Stimulated activated naive CD4-positive, alpha-beta T cell (primary cell): ENCODE results near the gene WNT7A.
A peak's percentile ranks its signal among the peaks of the same experiment; 100 is the strongest.

Experiments used
- DNase-seq, 6 experiments: peaks; one replicate each; lab custom pipeline; 2025; lab: John Stamatoyannopoulos, UW

The WNT7A gene

DNA sequence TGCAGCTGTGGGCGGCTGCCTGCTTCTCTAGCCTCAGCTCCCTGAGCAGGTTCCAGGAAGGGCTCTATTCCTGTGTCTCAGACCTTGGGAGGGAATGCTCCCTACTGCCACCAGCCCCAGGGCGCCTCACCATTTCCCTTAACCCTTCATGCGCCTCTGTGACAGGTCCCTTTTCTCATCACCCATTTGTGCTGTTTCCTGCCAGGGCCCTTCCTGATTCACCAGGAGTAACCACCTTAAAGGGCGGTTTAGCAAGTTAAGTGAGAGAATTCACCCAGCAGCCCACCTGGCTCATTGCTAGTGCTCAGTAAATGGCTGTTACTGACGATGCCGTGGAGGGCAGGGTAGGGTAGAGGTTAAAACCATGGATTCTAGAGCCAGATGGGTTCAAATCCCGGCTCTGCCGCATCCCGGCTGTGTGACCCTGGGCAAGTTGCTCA lies 87.8 kb downstream of the WNT7A start:
- no peak for DNase-seq

DNA sequence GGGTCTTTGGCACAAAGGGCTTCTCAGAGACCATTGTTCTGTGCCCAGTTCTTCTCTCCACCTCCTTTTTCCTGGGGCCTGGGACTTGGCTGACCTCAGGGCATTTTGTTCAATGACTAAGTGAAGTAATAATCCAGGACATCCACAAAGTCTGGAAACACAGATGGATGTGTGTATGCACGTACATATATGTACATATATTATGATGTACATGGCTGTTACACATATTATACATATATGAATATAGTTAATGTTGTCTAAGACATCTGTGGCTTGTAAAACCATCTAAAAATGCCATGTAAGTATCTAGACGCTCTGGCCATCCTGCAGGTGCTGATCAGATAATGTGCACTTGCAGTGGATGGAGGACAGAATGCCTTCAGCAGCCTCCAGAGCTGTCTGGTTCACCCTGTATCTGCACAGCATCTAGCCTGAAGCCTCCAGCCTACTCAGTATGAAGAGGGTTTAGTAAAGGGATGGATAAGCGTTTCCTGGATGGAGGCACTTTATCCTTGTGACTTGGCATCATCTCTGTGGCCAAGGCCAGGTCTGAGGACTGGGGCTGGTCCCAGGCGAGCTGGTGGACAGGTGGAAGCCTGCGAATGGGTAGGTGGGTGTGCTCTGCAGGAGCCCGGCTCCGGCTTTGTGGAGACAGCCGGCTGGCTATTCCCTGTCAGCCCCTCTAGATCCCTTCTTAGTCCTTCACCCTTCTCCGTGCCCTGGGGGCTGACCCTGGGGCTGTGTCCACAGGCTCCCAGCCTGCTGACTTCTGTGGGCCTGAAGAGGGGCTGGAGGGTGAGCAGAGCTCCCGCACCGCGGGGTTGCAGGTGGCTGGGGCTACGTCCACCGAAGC lies 88.4 kb downstream of the WNT7A start:
- DNase-seq: no peak

DNA sequence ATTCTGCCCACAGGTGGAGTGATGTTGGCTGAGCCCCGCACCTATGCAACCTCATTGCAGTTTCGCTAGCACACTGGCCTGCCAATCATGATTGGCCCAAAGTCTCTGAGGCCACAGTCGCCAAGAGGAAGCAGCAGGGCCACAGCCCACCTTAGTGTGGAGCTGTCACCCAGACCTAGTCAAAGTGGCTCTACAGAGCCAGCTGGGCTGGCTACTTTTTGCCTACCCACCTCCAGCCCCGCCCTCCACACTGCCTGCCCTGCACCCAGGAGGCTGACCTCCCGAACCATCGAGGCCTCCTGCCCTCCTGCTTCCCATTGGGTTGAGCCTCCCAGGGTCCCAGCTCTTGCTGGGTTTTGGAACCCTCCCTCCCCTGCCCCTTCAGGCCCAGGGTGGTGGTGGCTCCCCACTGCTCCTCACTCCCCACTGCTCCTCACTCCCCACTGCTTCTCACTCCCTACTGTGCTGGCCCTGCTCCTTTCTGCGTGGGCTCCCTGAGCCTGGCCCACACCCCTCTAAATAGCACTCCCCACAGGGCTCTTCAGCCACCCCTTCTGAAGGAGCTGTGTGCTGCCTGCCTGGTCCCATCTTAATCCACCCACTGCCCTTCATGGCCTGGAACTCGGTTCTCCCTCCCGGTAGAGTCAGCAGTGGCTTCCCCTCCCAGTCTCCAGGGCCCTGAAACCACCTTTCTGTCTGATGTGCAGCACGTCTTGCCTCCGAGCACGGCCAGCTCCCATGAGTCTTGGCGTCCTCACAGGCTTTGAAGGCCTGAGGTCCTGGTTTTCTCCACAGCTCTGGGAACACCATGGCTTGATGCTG lies 89.3 kb downstream of the WNT7A start:
- no peak for DNase-seq

DNA sequence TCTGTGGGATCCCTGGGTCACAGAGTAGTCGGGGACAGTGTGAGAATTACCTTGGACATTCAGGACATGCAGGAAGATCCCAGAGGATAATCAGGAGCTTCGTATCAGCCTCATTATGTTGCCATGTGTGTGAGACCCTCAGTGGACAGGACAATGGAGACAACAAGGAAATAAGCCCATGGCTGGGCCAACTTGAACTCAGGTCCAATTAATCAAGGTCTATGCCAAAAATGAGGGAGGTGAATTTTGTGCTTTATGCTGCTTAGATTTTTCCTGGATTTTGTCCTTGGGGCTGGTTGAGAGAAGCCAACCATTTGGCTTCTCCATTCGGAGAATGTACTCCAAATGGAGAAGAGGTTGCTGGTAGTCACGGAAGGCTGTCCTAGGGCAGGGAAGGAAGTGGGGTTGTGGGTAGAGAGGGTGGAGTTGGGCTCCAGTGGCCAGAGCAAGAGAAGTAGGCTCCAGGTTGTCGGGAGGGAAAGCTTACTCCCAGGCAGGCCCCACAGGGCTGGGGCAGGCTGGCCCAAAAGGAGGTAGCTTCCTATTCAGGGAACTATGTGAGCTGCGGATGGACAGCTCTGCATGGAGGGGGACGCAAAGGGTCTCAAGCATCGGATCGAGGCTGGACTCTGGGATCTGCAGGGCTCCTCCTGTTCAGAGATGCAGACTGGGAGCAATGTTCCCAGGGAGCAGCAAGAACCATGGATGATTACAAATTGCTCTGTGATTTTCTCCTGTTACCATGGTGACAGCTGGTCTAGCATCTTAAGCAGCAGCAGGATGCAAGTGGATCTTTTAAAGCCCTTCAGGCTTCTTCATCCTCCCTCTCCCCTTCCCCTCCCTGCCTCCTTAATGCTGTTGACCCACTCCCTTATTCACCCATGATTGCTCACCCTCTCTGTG lies 91.1 kb downstream of the WNT7A start:
- no peak for DNase-seq

DNA sequence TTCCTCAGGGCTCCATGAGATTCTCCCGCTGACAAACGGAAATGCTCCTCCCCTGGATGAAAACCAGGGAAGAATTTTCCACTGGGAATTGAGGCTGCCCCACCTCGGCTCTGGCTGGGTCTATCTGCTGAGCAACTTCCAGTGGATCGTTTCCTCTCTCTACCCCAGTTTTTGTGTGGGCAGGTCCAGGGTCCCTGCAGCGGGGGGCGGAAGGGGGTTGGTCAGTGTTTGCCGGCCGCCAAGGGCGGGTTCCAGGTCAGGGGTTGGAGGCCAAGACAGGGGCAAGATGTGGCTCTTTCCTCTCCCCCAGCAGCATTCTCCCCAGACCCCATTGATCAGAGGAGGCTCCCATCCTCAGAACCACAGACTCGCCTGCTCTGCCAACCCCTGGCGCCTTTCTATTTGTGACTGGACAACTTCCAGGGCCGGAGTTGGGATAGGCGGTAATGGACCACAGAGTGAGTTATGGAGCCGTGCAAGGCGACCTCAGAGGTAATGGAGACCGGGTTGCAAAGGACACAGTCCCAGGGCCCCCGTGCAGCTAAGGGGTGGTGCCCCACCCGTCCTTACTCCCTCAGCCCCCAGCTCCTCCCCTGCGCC lies 92.2 kb downstream of the WNT7A start:
- DNase-seq: no peak

DNA sequence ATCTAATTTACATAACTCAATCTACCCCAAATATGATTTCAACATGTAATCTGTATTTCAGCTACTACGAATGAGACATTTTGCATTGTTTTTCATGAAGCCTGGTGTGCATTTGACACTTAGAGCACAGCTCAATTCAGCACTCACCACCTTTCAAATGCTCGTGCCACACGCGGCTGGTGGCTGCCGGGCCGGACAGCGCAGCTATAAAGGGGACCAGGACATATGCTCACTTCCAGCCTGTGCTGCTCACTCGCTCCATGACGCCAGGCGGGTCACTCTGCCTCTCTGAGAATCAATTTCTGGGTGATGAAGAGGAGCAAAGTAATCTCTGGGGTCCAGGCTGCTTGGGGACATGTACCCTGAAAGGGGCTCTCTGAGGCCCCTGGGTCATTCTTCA lies 93.1 kb downstream of the WNT7A start:
- DNase-seq: no peak

DNA sequence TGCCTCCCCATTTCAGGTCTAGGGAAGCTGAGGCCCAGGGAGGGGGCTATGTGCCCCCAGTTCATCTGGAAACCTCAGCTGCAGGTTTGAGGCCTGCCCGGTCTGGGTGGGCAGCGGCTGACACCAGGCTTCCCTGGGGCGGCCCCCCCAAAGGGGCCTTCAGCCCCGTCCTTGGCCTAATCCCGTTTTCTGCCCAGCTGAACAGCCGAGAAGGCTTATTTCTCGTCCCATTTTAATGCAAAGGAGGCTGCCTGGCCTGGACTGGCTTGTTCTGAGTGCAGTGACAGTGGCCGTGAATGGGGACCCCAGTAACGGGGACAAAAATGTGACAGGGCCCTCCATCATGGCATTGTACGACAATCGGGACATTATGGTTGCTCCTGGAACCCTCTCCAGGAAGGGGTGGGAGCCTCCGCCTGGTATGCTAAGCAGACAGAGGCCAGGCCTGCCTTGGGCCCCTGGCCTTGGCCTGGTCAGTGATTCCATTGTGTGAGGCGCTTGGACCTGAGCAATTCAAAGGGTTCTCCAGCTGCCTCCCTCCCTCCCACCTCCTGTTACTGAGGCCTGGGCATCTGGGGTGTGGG lies 93.9 kb downstream of the WNT7A start:
- no peak for DNase-seq

DNA sequence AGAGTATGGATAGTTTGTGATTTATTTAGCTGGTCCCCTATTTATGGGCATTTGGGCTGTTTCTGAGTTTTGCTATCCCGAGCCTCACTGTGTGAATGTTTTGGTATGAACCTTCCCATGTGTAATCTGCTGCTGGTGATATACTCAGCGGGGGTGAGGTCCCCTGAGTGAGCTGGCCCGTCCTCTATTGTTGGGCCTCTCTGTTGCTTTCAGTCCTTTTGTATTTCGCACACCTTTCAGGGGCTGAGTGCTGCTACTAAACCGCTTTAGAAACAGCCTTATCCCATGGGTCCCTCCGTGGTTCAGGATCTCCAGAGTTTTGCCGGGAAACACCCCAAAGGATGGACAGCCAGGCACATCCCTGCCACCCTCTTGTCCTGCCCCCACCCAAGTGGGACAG lies 94.5 kb downstream of the WNT7A start:
- no peak for DNase-seq

DNA sequence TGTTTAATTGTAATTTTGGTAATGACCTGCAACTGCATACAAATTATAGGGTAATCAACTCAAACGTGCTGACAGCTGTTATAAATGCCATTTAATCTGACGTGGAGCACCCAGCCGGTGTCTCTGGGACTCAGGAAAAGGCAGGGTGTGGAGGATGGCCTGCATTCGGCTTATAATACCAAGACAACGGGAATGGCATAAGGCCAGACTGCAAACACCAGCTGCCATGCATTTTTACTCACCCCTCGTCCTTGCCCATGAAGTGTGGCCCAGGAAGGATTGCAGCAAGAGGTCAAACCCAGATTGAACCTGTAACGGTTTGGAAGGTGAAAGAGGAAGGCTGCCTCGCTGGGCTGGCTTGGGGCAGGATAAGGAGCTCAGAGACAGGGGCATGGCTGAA lies 96.4 kb downstream of the WNT7A start:
- DNase-seq: no peak

DNA sequence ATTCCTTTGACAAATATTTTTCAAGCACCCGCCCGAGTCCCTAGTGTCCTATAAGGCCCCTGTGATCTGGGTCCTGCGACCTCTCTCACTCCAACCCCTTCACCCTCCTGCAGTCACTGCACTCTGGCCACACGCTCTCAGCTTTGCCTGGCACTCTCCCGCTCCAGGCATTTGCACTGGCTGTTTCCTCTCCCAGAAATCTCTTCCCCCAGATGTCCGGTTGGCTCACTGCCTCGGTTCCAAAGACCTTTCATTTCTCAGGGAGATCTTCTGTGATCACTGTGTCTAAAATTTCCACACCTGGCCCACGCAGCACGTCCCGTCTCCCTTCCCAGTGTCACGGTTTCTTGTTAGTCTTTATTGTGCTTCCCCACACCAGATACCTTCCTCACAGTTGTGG lies 97.4 kb downstream of the WNT7A start:
- DNase-seq: no peak

DNA sequence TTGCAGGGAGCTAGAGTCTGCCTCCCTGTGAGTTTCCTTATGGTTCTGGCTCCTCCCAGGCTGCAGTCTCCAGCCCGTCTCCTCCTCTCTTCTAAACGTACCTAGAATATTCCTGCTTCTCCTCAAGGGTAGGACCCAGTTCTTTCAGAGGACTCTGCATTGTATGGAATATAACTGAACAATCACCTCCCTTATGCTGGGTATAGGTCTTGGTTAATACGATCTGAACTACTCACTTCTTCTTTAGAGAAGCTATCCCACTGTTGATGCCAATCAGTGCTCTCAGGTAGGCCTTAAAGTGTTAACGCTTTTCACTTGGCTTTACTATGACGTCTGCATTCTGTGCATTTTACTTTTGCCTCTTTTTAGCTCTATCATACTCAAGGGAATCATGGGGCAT lies 98.5 kb downstream of the WNT7A start:
- no peak for DNase-seq

DNA sequence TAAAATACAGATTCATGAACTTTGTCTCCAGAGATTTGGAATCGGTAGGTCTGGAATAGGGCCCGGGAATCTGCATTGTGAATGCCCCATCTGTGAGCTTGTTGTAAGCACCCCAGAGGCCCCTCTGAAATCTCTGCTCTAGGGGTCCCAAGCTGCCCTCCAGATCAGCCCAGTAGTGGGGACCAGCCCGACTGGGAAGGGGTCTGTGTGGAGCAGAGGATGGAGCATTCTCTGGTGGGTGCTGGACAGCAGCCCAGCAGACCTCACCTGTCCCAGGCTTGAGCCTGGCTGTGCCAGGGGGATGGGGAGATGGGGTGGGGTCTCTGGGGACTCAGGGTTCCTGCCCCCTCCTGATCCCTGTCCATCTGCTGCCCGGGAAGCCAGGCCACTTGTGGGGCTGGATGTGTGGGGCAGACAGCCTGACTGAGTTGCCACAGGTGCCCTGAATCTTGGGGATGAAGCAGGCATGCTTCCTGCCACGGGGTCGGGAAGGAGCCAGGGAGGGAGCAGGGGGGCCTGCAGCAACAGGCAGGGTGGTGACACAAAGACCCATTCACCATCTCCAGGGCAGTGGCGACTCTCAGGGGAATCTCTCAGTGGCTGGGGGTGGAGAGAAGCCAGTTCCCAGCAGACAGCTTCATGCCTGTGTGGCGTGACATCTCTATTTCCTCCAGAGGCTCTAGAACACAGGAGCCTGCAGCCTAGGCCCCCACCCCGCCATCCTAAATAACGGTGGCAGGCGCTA lies 99.3 kb downstream of the WNT7A start:
- DNase-seq: no peak

DNA sequence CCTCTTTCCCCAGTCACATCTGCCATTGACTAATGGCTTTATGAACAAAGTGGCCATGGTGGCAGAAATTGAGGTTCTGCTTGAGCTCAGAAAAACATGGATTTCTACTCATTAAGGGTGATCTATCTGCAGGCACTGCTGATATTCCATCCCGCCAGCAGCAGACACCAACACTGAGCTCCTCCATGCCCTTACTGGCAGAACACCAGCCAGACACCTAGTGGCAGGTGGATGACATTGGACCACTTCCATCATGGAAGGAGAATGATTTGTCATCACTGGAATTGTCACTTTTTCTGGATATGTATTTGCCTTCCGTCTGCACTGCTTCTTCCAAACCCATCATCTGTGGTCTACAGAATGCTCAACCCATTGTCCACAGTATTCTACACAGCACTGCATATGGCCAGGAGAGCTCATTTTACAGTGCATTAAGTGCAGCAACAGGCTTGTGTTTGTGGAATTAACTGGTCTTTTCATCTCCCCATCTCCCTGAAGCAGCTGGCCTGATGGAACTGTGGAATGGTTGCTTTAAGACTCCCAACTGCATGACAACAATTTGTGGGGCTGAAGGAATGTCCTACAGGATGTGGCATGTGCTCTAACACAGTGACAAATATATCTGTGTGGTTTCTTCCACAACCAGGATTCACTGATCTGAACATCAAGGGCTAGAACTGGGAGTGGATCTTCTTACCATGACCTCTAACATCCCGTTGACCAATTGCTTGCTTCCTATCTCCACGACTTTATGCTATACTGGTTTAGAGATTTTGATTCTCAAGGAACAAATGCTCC lies 103.4 kb downstream of the WNT7A start:
- DNase-seq: no peak

DNA sequence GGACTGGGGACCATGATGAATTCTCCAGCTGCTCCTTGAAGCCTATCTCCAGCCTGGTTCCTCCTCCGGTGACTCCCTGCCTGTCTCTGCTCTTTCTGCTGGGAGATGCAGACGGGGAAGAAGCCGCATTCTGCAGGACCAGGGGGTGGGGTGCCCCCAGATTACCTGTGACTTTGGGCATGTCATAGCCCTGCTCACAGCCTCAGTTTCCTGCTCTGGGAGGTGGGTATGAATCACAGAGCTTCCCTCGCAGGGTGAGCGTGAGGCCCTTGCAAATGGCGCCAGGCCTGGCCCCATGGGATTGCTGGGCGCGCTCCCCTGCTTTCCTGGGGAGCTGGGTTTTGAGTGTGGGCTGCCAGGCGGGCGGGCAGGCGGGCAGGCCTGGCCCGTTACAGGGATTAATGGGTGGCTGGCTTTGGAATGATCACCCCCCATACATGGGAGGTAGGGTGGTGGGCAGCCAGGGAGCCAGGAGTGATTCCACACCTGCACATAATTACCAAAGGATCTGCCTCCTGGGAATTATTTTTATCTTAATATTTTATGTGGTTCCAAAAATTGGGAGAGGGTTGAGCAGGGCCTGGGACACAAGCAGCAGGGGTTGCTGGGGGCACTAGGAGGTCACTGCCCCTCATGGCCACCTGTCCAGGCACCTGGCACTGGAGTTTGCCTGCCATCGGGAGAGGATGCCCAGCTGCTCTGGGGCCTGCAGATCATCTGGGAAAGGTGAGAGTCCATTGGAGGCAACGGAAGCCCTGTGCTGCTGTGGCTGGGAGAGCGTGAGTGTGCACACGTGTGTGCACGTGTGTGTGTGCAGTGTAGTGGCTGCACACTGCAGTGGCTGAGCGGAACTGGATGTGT lies 106.8 kb downstream of the WNT7A start:
- DNase-seq: no peak

DNA sequence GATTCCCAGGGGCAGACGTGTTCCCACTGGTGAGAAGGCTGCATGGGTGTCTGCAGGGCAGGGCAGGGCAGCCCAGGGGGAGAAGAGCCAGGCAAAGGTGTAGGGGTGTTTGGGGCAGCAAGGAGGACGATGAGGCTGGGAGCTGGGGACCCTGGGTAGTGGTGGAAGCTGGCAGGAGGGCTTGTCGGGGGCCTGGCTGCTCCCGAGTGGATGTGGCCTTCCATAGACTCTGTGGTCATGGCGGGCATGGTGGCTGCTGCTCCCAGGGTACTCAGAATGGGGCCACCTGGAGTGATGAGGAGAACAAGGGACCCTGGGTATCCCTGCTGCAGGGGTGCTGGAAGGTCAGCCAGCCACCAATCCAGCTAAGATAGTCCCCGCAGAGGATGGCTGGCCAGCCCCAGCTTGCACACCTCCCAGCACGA lies 107.5 kb downstream of the WNT7A start:
- no peak for DNase-seq

DNA sequence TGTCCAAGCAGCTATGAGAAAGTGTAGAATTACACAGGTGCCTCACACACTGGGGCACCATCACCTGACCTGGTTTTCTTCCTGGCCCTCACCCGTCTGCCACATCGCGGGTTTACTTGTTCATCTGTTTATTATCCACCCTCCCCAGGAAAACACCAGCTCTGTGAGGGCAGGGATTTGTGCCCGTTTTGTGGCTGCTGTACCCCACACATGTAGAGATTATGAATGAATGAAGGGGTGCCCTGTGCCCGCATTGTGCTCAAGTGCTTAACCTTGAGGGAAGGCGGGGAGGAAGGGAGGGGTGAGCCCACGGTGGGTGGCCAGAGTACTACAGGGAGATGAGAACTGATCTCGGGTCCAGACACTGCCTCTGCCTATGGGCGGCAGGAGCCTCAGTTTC lies 108.4 kb downstream of the WNT7A start:
- DNase-seq: no peak

DNA sequence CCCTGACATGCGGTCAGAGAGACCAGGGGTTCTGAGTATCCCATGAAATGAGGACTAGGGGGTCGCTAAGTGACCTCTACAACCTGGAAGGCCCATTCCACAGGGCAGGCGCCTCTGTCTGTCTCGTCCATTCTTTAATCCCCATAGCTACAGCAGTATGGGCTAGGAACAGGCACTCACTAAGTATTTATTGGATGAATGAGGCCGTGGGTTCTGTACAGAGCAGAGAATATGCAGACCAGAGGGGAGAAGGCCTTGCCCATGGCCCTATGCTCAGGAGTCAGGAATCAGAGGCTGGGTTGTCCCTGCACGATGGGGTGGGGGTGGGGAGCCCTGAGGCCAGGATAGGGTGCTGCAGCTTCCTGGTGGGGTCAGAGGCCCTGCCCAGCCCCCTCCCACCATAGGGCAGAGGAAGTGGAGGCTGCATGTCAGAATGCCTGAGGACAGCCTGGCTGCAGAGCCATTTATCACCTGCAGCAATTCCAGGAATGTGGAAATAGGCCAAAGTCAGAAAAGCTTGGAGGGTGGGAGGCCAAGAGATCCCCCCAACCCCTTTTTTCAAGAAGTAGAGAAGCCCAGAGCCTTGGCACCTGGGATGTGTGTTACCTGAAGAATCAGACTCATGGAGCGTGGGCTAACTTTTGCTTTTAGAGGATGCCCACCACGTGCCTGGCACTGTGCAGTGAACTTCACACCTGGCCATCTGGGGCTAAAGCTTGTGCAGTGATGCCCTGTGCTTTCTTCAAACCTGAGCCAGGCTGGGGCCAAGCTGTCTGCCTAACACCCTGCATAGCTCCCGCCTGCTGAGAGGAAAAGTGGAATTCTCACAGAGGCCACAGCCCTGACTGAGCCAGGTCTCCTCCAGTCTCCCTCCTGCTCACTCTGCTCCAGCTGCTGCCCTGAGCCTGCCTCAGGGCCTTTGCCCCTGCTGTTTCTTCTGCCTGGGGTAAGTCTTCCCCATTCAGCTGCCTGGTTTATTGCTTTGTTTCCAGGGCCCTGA lies 109.4 kb downstream of the WNT7A start:
- DNase-seq: peak in 1 of 6 experiments; percentile 8

DNA sequence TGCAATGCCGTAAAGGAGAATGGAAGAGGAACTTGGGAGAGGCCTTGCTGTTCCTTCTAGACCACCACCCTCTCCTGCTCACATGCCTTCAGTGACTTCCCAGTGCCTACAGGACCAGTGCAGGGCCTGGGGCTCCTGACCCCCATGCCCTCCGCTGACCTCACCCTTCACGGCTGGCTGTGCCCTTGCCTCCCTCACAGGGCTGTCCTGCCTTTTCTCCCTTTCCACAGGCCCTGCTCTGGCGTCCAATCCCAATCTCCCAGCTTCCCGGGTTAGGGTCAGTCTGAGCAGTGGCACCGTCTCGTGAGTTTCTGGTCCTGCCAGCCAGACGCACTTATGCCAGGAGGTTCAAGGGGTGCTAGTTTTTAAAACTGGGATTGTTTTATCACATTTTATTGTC lies 110.4 kb downstream of the WNT7A start:
- no peak for DNase-seq
